H1 (cell line): ENCODE measurements around the gene SEH1L. TPM values are rescaled to one million over a fixed set of nuclear protein-coding genes. Genes with fewer than 3 reads are reported as not detected.

ENCODE experiments used
- CTCF ChIA-PET: fragments of 300-600 bp; sonication (Branson Sonifier 250); formaldehyde crosslinking; loops from one replicate; lab custom pipeline; 2021; ENCODE audit not compliant: partially characterized antibody; lab: Charles Lee
- POLR2A ChIA-PET: fragments of 300-600 bp; sonication (Branson Sonifier 250); formaldehyde crosslinking; loops from one replicate; lab custom pipeline; 2021; ENCODE audit warnings: inconsistent platforms; ENCODE audit not compliant: partially characterized antibody; lab: Charles Lee
- DNase-seq, 2 experiments: peaks; one replicate each; pipeline versions ENCODE4 v3.0.0 to v3.0.0-alpha.2; 2010 to 2022; ENCODE audit warnings: low spot score in 2 of 2, low read depth in 1 of 2, mixed read lengths in 1 of 2
- FAIRE-seq: peaks from 2 replicates; lab custom pipeline; 2011; peaks lifted over from hg19 to GRCh38; lab: Jason Lieb, UNC
- H2AFZ ChIP-seq: 2 replicates; pipeline ENCODE4 v1.8.1; 2012; ENCODE audit warnings: low read length, inconsistent platforms
- H2AK5ac ChIP-seq: 2 replicates; pipeline ENCODE4 v1.6.1; 2013; ENCODE audit warnings: low read depth, low read length
- H2BK120ac ChIP-seq: replicated peaks from 2 replicates; pipeline ENCODE3; 2013; ENCODE audit warnings: low read depth, low read length, inconsistent platforms
- H2BK12ac ChIP-seq: 2 replicates; pipeline ENCODE4 v1.6.1; 2013; ENCODE audit warnings: low read depth, low read length
- H2BK15ac ChIP-seq: 2 replicates; pipeline ENCODE4 v1.6.1; 2013; ENCODE audit warnings: low read length
- H2BK20ac ChIP-seq: 2 replicates; pipeline ENCODE4 v1.6.1; 2013; ENCODE audit warnings: low read length
- H2BK5ac ChIP-seq: 2 replicates; pipeline ENCODE4 v1.6.1; 2013; ENCODE audit warnings: low read depth, low read length
- H3K14ac ChIP-seq: 2 replicates; pipeline ENCODE4 v1.6.1; 2013; ENCODE audit warnings: inconsistent platforms; ENCODE audit not compliant: insufficient read length
- H3K18ac ChIP-seq: 2 replicates; pipeline ENCODE4 v1.6.1; 2013; ENCODE audit warnings: low read length; ENCODE audit errors: extremely low read depth
- H3K23ac ChIP-seq: 2 replicates; pipeline ENCODE4 v1.6.1; 2013; ENCODE audit warnings: inconsistent platforms; ENCODE audit not compliant: insufficient read length
- H3K23me2 ChIP-seq: 2 replicates; pipeline ENCODE4 v1.6.1; 2013; ENCODE audit warnings: low read depth, low read length
- H3K27ac ChIP-seq: 2 replicates; pipeline ENCODE4 v1.6.1; 2011; ENCODE audit warnings: low read depth, low read length, inconsistent platforms
- H3K27me3 ChIP-seq, 4 experiments: replicated peaks in 1 of 4; 1 replicate in 1 of 4; 2 replicates in 3 of 4; pipeline versions ENCODE4 v1.6.1 to v1.8.1; 2011 to 2013; ENCODE audit warnings: low read length in 3 of 4, mild to moderate bottlenecking in 3 of 4, inconsistent platforms in 2 of 4, mixed read lengths in 2 of 4, moderate library complexity in 1 of 4; ENCODE audit not compliant: control insufficient read depth in 3 of 4, insufficient read depth in 3 of 4; ENCODE audit errors: extremely low read depth in 1 of 4
- H3K36me3 ChIP-seq, 4 experiments: 2 replicates each; pipeline versions ENCODE4 v1.6.1 to v1.8.1; 2011 to 2013; ENCODE audit warnings: mild to moderate bottlenecking in 4 of 4, low read length in 3 of 4, moderate library complexity in 2 of 4, control low read depth in 1 of 4, inconsistent platforms in 1 of 4; ENCODE audit not compliant: insufficient read depth in 4 of 4, control insufficient read depth in 2 of 4
- H3K4ac ChIP-seq: replicated peaks from 2 replicates; pipeline ENCODE3; 2013; ENCODE audit warnings: low read length, low read depth, mixed read lengths, inconsistent platforms; ENCODE audit not compliant: insufficient read length
- H3K4me1 ChIP-seq, 4 experiments: replicated peaks in 1 of 4; 1 replicate in 1 of 4; 2 replicates in 3 of 4; pipeline versions ENCODE4 v1.6.1 to v1.8.1; 2011 to 2013; ENCODE audit warnings: low read length in 3 of 4, inconsistent platforms in 2 of 4, mixed read lengths in 1 of 4; ENCODE audit not compliant: insufficient read depth in 4 of 4, control insufficient read depth in 3 of 4
- H3K4me2 ChIP-seq, 2 experiments: 2 replicates each; pipeline versions ENCODE4 v1.6.1 to v1.8.1; 2011 to 2013; ENCODE audit warnings: low read depth in 2 of 2, low read length in 2 of 2, control low read depth in 1 of 2, inconsistent platforms in 1 of 2, mild to moderate bottlenecking in 1 of 2; ENCODE audit not compliant: insufficient read depth in 1 of 2
- H3K4me3 ChIP-seq, 4 experiments: fragments of 200-600, 300-600 bp in 1 of 4; sonication (generic), shearing (Covaris generic), sonication (Bioruptor Twin) in 1 of 4; 2 replicates each; pipeline versions ENCODE4 v1.5.1 to v1.8.1; 2011 to 2016; ENCODE audit warnings: low read length in 4 of 4, low read depth in 3 of 4, control low read depth in 2 of 4, inconsistent platforms in 2 of 4, mild to moderate bottlenecking in 2 of 4, mixed read lengths in 1 of 4, moderate library complexity in 1 of 4; ENCODE audit not compliant: insufficient read depth in 2 of 4; ENCODE audit errors: extremely low read depth in 1 of 4
- H3K56ac ChIP-seq: replicated peaks from 2 replicates; pipeline ENCODE3; 2013; ENCODE audit warnings: low read depth, mild to moderate bottlenecking, mixed read lengths, low read length, inconsistent platforms; ENCODE audit not compliant: insufficient read length
- H3K79me1 ChIP-seq: 2 replicates; pipeline ENCODE4 v1.6.1; 2013; ENCODE audit warnings: low read depth, low read length, control low read depth
- H3K79me2 ChIP-seq, 2 experiments: 2 replicates each; pipeline versions ENCODE4 v1.6.1 to v1.8.1; 2012 to 2013; ENCODE audit warnings: low read length in 2 of 2, mild to moderate bottlenecking in 2 of 2, inconsistent platforms in 1 of 2; ENCODE audit not compliant: insufficient read depth in 2 of 2, control insufficient read depth in 1 of 2
- H3K9ac ChIP-seq, 4 experiments: replicated peaks in 1 of 4; 1 replicate in 1 of 4; 2 replicates in 3 of 4; pipeline versions ENCODE4 v1.6.1 to v1.8.1; 2011 to 2013; ENCODE audit warnings: low read depth in 3 of 4, low read length in 3 of 4, control low read depth in 2 of 4, mild to moderate bottlenecking in 2 of 4, moderate library complexity in 2 of 4, inconsistent platforms in 1 of 4; ENCODE audit errors: extremely low read depth in 1 of 4
- H3K9me3 ChIP-seq, 2 experiments: 2 replicates each; pipeline versions ENCODE4 v1.6.1 to v1.8.1; 2012 to 2013; ENCODE audit warnings: mild to moderate bottlenecking in 2 of 2, moderate library complexity in 2 of 2, control low read depth in 1 of 2, inconsistent platforms in 1 of 2, low read depth in 1 of 2, low read length in 1 of 2, mixed read lengths in 1 of 2; ENCODE audit not compliant: insufficient read depth in 2 of 2
- H4K20me1 ChIP-seq, 2 experiments: replicated peaks in 1 of 2; 2 replicates each; pipeline versions ENCODE3 to v1.8.1; 2011 to 2013; ENCODE audit warnings: inconsistent platforms in 2 of 2, low read length in 2 of 2, mild to moderate bottlenecking in 1 of 2; ENCODE audit not compliant: insufficient read depth in 2 of 2, control insufficient read depth in 1 of 2
- H4K5ac ChIP-seq: 2 replicates; pipeline ENCODE4 v1.6.1; 2013; ENCODE audit warnings: low read length, low read depth, mixed read lengths, inconsistent platforms; ENCODE audit not compliant: insufficient read length
- H4K8ac ChIP-seq: 2 replicates; pipeline ENCODE4 v1.8.0; 2013; ENCODE audit warnings: mild to moderate bottlenecking, moderate library complexity, low read length, inconsistent platforms; ENCODE audit not compliant: insufficient read depth; ENCODE audit errors: extremely low read depth
- H4K91ac ChIP-seq: replicated peaks from 2 replicates; pipeline ENCODE3; 2013; ENCODE audit warnings: low read length, mixed read lengths, inconsistent platforms; ENCODE audit not compliant: insufficient read length
- BCL11A ChIP-seq, 2 experiments: IDR thresholded peaks; one replicate each; pipeline ENCODE4 v1.6.1; 2011; ENCODE audit warnings: low read depth in 2 of 2, low read length in 2 of 2, mild to moderate bottlenecking in 2 of 2
- CBX8 ChIP-seq: fragments of 300-800, 300-1000 bp; sonication (generic); IDR thresholded peaks from 2 replicates; pipeline ENCODE4 v1.7.1; 2016; ENCODE audit warnings: low read depth, low read length, borderline replicate concordance
- CEBPB ChIP-seq: IDR thresholded peaks from 2 replicates; pipeline ENCODE4 v1.6.1; 2012; ENCODE audit warnings: low read depth, low read length
- EGR1 ChIP-seq: IDR thresholded peaks from 2 replicates; pipeline ENCODE4 v1.6.1; 2011; ENCODE audit warnings: low read depth, low read length, borderline replicate concordance
- JUND ChIP-seq: IDR thresholded peaks from 2 replicates; pipeline ENCODE4 v1.6.1; 2011; ENCODE audit warnings: mild to moderate bottlenecking, improper control_type of control experiment, low read length
- NRF1 ChIP-seq: IDR thresholded peaks from 2 replicates; pipeline ENCODE4 v1.6.1; 2011; ENCODE audit warnings: mild to moderate bottlenecking, low read depth, low read length, improper control_type of control experiment
- RAD21 ChIP-seq, 2 experiments: IDR thresholded peaks in 1 of 2; conservative IDR thresholded peaks in 1 of 2; 2 replicates each; pipeline ENCODE4 v1.6.1; 2011; ENCODE audit warnings: low read depth in 2 of 2, low read length in 2 of 2, improper control_type of control experiment in 1 of 2, inconsistent platforms in 1 of 2, mild to moderate bottlenecking in 1 of 2, moderate library complexity in 1 of 2
- RBBP5 ChIP-seq: IDR thresholded peaks from 2 replicates; pipeline ENCODE4 v1.7.1; 2012; ENCODE audit warnings: low read depth, mild to moderate bottlenecking, inconsistent platforms, low read length, moderate library complexity, borderline replicate concordance
- WGBS, 2 experiments: shearing (Covaris generic) in 1 of 2; methylation state at CpG; one replicate each; pipeline versions ENCODE4 v1.1.6 to v1.1.7; 2013 to 2015; ENCODE audit warnings: low lambda C conversion rate in 2 of 2, mixed read lengths in 2 of 2, inconsistent platforms in 1 of 2, low coverage in 1 of 2, missing lambda C conversion rate in 1 of 2; ENCODE audit not compliant: insufficient replicate concordance in 2 of 2, insufficient coverage in 1 of 2, insufficient read length in 1 of 2; ENCODE audit errors: extremely low coverage in 1 of 2, missing lambda C conversion rate in 1 of 2; 5-methylcytosine and 5-hydroxymethylcytosine counted together
- polyA plus RNA-seq, 7 experiments: library from polyadenylated mRNA; depleted of rRNA in 3 of 7; stranded (reverse) in 5 of 7; unstranded in 2 of 7; fragments of >200 nt in 5 of 7; fragments of 200-250 nt in 2 of 7; gene quantifications; 1 replicate in 5 of 7; 2 replicates in 1 of 7; 4 replicates in 1 of 7; pipeline versions ENCODE4 v1.2.1 to v1.2.3, GENCODE V29; 2011 to 2013; ENCODE audit warnings: missing spikeins in 2 of 7, mixed read lengths in 2 of 7
- total RNA-seq: library from RNA; stranded (reverse); fragmentation: NEBNext Ultra II Directional; extraction: Animal tissue kit (Norgen Biotek cat#: 25700); gene quantifications from 2 replicates; pipeline ENCODE4 v1.2.1, GENCODE V29; 2021
- TF ChIP-seq, protein P1 (sequence below): IDR thresholded peaks from 2 replicates; pipeline ENCODE4 v1.6.1; 2011; ENCODE audit warnings: low read length, improper control_type of control experiment
- TF ChIP-seq, protein P2 (sequence below), 3 experiments: IDR thresholded peaks; 1 replicate in 2 of 3; 2 replicates in 1 of 3; pipeline versions ENCODE4 v1.5.1 to v1.6.1; 2011; ENCODE audit warnings: low read length in 3 of 3, mild to moderate bottlenecking in 3 of 3, inconsistent platforms in 2 of 3, low read depth in 1 of 3, moderate library complexity in 1 of 3; ENCODE audit not compliant: insufficient read depth in 1 of 3; ENCODE audit errors: control extremely low read depth in 1 of 3

Gene SEH1L
- total and polyA plus RNA-seq, 2 of the 8 experiments (the other 6 are each of a cell fraction or from before 2014, with no cell fraction given) = 41.7 to 96.7 TPM

- H3K18ac ChIP-seq = no peak overlapping the region
- no peak overlapping the region for H3K4me2 ChIP-seq
- peaks cover under 1 to 47% (median 15%) of the 10 kb centered on the region in 4 experiments; a peak in 7 of 8 replicates for H3K36me3 ChIP-seq
- no peaks in the 10 kb centered on the region for H3K4me1 ChIP-seq
- no peak overlapping the region for H3K9ac ChIP-seq
- H3K23ac ChIP-seq = no peak overlapping the region
- H3K79me2 ChIP-seq = peaks cover 0 to 42% of the 10 kb centered on the region in 2 experiments; a peak in 2 of 4 replicates
- DNase-seq (no peak), FAIRE-seq (no peak)
- H2BK12ac ChIP-seq = no peak overlapping the region
- 93% methylated on average over 3 of the region's 3 CpGs; no CpG with 5 or more reads in 1 of the 2 experiments for WGBS, 2 experiments
- H2BK20ac ChIP-seq = no peak overlapping the region
- no peak overlapping the region for H2BK120ac ChIP-seq
- H3K14ac ChIP-seq = no peak overlapping the region
- H4K20me1 ChIP-seq = no peaks in the 10 kb centered on the region
- TF ChIP-seq CBX8 (no peak), JUND (no peak), RBBP5 (no peak), BCL11A (IDR thresholded peaks at IDR 0.05; ENCODE audit: low read depth in 2 of 2, low read length in 2 of 2) (no peak), CEBPB (no peak), EGR1 (no peak), RAD21 (IDR thresholded peaks at IDR 0.05 in 1 of 2, conservative IDR thresholded peaks at IDR 0.05 in 1 of 2; ENCODE audit: low read depth in 2 of 2, low read length in 2 of 2) (no peak), NRF1 (no peak)
- TF ChIP-seq, protein P1, sequence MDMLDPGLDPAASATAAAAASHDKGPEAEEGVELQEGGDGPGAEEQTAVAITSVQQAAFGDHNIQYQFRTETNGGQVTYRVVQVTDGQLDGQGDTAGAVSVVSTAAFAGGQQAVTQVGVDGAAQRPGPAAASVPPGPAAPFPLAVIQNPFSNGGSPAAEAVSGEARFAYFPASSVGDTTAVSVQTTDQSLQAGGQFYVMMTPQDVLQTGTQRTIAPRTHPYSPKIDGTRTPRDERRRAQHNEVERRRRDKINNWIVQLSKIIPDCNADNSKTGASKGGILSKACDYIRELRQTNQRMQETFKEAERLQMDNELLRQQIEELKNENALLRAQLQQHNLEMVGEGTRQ = no peak
- TF ChIP-seq, protein P2, sequence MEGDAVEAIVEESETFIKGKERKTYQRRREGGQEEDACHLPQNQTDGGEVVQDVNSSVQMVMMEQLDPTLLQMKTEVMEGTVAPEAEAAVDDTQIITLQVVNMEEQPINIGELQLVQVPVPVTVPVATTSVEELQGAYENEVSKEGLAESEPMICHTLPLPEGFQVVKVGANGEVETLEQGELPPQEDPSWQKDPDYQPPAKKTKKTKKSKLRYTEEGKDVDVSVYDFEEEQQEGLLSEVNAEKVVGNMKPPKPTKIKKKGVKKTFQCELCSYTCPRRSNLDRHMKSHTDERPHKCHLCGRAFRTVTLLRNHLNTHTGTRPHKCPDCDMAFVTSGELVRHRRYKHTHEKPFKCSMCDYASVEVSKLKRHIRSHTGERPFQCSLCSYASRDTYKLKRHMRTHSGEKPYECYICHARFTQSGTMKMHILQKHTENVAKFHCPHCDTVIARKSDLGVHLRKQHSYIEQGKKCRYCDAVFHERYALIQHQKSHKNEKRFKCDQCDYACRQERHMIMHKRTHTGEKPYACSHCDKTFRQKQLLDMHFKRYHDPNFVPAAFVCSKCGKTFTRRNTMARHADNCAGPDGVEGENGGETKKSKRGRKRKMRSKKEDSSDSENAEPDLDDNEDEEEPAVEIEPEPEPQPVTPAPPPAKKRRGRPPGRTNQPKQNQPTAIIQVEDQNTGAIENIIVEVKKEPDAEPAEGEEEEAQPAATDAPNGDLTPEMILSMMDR (IDR thresholded peaks at IDR 0.05; ENCODE audit: control extremely low read depth in 1 of 3, insufficient read depth in 1 of 3, low read depth in 1 of 3, low read length in 3 of 3) = no peak
- H3K56ac ChIP-seq = no peak overlapping the region
- no peak overlapping the region for H2BK5ac ChIP-seq
- CTCF ChIA-PET = no interaction called here
- H4K91ac ChIP-seq = no peak overlapping the region
- H4K5ac ChIP-seq = no peak overlapping the region
- no peaks in the 10 kb centered on the region for H3K27me3 ChIP-seq
- 0 out of 2 replicates have a peak, but pooled peaks cover 2% of the 10 kb centered on the region for H3K79me1 ChIP-seq
- no peak overlapping the region for H3K4ac ChIP-seq
- H3K9me3 ChIP-seq = no peaks in the 10 kb centered on the region
- no peak overlapping the region for H2AFZ ChIP-seq
- POLR2A ChIA-PET = interaction anchor here (1.3 kb wide), 1 partner anchor 10 kb away, joined by 4 read pairs; no protein-coding TSS in a partner anchor
- H3K23me2 ChIP-seq = no peaks in the 10 kb centered on the region
- H2BK15ac ChIP-seq = no peak overlapping the region
- no peak overlapping the region for H3K4me3 ChIP-seq
- no peak overlapping the region for H3K27ac ChIP-seq
- no peak overlapping the region for H4K8ac ChIP-seq
- no peak overlapping the region for H2AK5ac ChIP-seq
Measured at GRCh38 chr18:12958478-12958877, 10.7 kb downstream of the SEH1L start.
